Measurements from ENCODE around the gene FAM50B. TPM values are rescaled to one million over a fixed set of nuclear protein-coding genes. Genes with fewer than 3 reads are reported as not detected.

Gene FAM50B
- total and polyA plus RNA-seq, 2 experiments from 2014 or later = 1.1 to 1.6 TPM

- Histone ChIP-seq H2AFZ (no peak overlapping the region), H3K4me1 (ENCODE audit: insufficient read depth) (peaks cover 16% of the 10 kb centered on the region), H3K79me2 (no peaks in the 10 kb centered on the region), H3K4me3 (no peak overlapping the region), H4K20me1 (ENCODE audit: insufficient read depth, poor library complexity, severe bottlenecking) (no peaks in the 10 kb centered on the region), H3K9me2 (replicated peaks; ENCODE audit: insufficient read depth) (no peaks in the 10 kb centered on the region), H3K4me2 (no peak overlapping the region), H3K27me3 (no peaks in the 10 kb centered on the region), H3K9me3 (ENCODE audit: low read depth) (no peaks in the 10 kb centered on the region), H3K27ac (peak overlapping the region; percentile 52), H3K36me3 (replicated peaks; ENCODE audit: insufficient read depth, low read depth) (no peaks in the 10 kb centered on the region)
- TF ChIP-seq EZH2 (IDR thresholded peaks at IDR 0.05; ENCODE audit: borderline replicate concordance) = no peak
- TF ChIP-seq EZH2phosphoT487 (IDR thresholded peaks at IDR 0.05; ENCODE audit: low read depth, severe bottlenecking, unreplicated experiment) = no peak
- TF ChIP-seq CTCF (IDR thresholded peaks at IDR 0.05; ENCODE audit: poor library complexity) = no peak
- WGBS (ENCODE audit: low lambda C conversion rate, missing lambda C conversion rate) = 90% methylated on average over 15 of the region's 15 CpGs
- no peak for DNase-seq (ENCODE audit: low spot score)
These were observed 39.2 kb downstream of the FAM50B start for GRCh38 chr6:3888153-3888957.

- TF ChIP-seq EZH2phosphoT487 (IDR thresholded peaks at IDR 0.05; ENCODE audit: low read depth, severe bottlenecking, unreplicated experiment) = no peak
- TF ChIP-seq EZH2 (IDR thresholded peaks at IDR 0.05; ENCODE audit: borderline replicate concordance) = no peak
- no peak overlapping the region for H3K4me3 ChIP-seq
- no peaks in the 10 kb centered on the region for H3K79me2 ChIP-seq
- H2AFZ ChIP-seq = no peak overlapping the region
- WGBS (ENCODE audit: low lambda C conversion rate, missing lambda C conversion rate) = 86% methylated on average over 9 of the region's 9 CpGs
- H3K4me2 ChIP-seq = no peak overlapping the region
- H3K9me3 ChIP-seq (ENCODE audit: low read depth) = no peaks in the 10 kb centered on the region
- no peaks in the 10 kb centered on the region for H3K36me3 ChIP-seq (replicated peaks; ENCODE audit: insufficient read depth, low read depth)
- H4K20me1 ChIP-seq (ENCODE audit: insufficient read depth, poor library complexity, severe bottlenecking) = no peaks in the 10 kb centered on the region
- H3K27me3 ChIP-seq = no peaks in the 10 kb centered on the region
- no peak overlapping the region for H3K27ac ChIP-seq
- DNase-seq (ENCODE audit: low spot score) = no peak
- no peaks in the 10 kb centered on the region for H3K9me2 ChIP-seq (replicated peaks; ENCODE audit: insufficient read depth)
- H3K4me1 ChIP-seq (ENCODE audit: insufficient read depth) = peaks cover 13% of the 10 kb centered on the region
These were observed 40.9 kb downstream of the FAM50B start for GRCh38 chr6:3890047-3890446.

GRCh38 chr6:3891883-3892282 is 42.7 kb downstream of the FAM50B start:
- H3K79me2 ChIP-seq = no peaks in the 10 kb centered on the region
- peaks cover 20% of the 10 kb centered on the region for H3K4me1 ChIP-seq (ENCODE audit: insufficient read depth)
- H3K4me2 ChIP-seq = no peak overlapping the region
- no peaks in the 10 kb centered on the region for H3K9me3 ChIP-seq (ENCODE audit: low read depth)
- H3K36me3 ChIP-seq (replicated peaks; ENCODE audit: insufficient read depth, low read depth) = no peaks in the 10 kb centered on the region
- H3K9me2 ChIP-seq (replicated peaks; ENCODE audit: insufficient read depth) = no peaks in the 10 kb centered on the region
- TF ChIP-seq EZH2 (IDR thresholded peaks at IDR 0.05; ENCODE audit: borderline replicate concordance) (no peak), EZH2phosphoT487 (IDR thresholded peaks at IDR 0.05; ENCODE audit: low read depth, severe bottlenecking, unreplicated experiment) (no peak), CTCF (IDR thresholded peaks at IDR 0.05; ENCODE audit: poor library complexity) (no peak)
- no peak overlapping the region for H3K4me3 ChIP-seq
- no peaks in the 10 kb centered on the region for H3K27me3 ChIP-seq
- WGBS (ENCODE audit: low lambda C conversion rate, missing lambda C conversion rate) = 98% methylated on average over 3 of the region's 3 CpGs
- H2AFZ ChIP-seq = no peak overlapping the region
- DNase-seq (ENCODE audit: low spot score) = no peak
- peak overlapping the region; percentile 14 for H3K27ac ChIP-seq
- no peaks in the 10 kb centered on the region for H4K20me1 ChIP-seq (ENCODE audit: insufficient read depth, poor library complexity, severe bottlenecking)

- DNase-seq (ENCODE audit: low spot score) = no peak
- no peak for TF ChIP-seq EZH2 (IDR thresholded peaks at IDR 0.05; ENCODE audit: borderline replicate concordance)
- TF ChIP-seq CTCF (IDR thresholded peaks at IDR 0.05; ENCODE audit: poor library complexity) = no peak
- TF ChIP-seq EZH2phosphoT487 (IDR thresholded peaks at IDR 0.05; ENCODE audit: low read depth, severe bottlenecking, unreplicated experiment) = no peak
- H4K20me1 ChIP-seq (ENCODE audit: insufficient read depth, poor library complexity, severe bottlenecking) = no peaks in the 10 kb centered on the region
- H3K9me2 ChIP-seq (replicated peaks; ENCODE audit: insufficient read depth) = no peaks in the 10 kb centered on the region
- H3K4me2 ChIP-seq = no peak overlapping the region
- H2AFZ ChIP-seq = no peak overlapping the region
- no peaks in the 10 kb centered on the region for H3K27me3 ChIP-seq
- no peak overlapping the region for H3K27ac ChIP-seq
- no peak overlapping the region for H3K4me3 ChIP-seq
- no peaks in the 10 kb centered on the region for H3K79me2 ChIP-seq
- 76% methylated on average over 6 of the region's 6 CpGs for WGBS (ENCODE audit: low lambda C conversion rate, missing lambda C conversion rate)
- H3K9me3 ChIP-seq (ENCODE audit: low read depth) = no peaks in the 10 kb centered on the region
- H3K4me1 ChIP-seq (ENCODE audit: insufficient read depth) = peaks cover 20% of the 10 kb centered on the region
- no peaks in the 10 kb centered on the region for H3K36me3 ChIP-seq (replicated peaks; ENCODE audit: insufficient read depth, low read depth)
These were observed 43.4 kb downstream of the FAM50B start for GRCh38 chr6:3892603-3893002.
